ENCODE measurements around the gene MED13L. TPM values are rescaled to one million over a fixed set of nuclear protein-coding genes. Genes with fewer than 3 reads are reported as not detected.

MED13L gene
- total and polyA plus RNA-seq, 2 of the 8 experiments (the other 6 are each of a cell fraction or from before 2014, with no cell fraction given): 15.9 to 51.7 TPM

DNA sequence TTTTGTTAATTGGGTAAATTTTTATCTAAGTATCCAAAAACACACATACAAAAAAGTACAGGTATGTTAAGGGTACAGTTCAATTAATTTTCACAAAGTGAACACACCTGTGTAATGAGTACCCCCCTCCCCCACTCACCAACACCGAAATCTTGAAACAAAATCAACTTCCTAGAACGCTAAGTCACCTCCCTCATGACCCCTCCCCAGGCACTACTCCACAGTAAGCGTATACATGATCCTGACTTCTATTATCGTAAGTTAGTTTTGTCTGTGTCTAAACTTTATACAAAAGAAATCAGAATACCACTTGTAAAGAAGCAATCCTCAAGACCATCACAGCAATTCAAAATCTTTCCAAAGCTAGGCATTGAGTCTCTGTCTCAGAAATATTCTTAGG is 100.5 kb downstream of the MED13L start:
- peaks cover 0 to 94% of the 10 kb centered on the region in 2 experiments; a peak in 3 of 4 replicates for H3K79me2 ChIP-seq (ENCODE audit: control insufficient read depth in 1 of 2, insufficient read depth in 2 of 2, low read length in 2 of 2)
- H2BK5ac ChIP-seq (ENCODE audit: low read depth, low read length): no peak overlapping the region
- no peak overlapping the region for H3K27ac ChIP-seq (ENCODE audit: low read depth, low read length)
- H3K36me3 ChIP-seq (ENCODE audit: control insufficient read depth in 2 of 4, insufficient read depth in 4 of 4, low read length in 3 of 4): no peaks in the 10 kb centered on the region
- peaks cover 0 to 1% (median 0%) of the 10 kb centered on the region in 4 experiments; a peak in 1 of 7 replicates for H3K27me3 ChIP-seq (replicated peaks in 1 of 4; ENCODE audit: control insufficient read depth in 3 of 4, extremely low read depth in 1 of 4, insufficient read depth in 3 of 4, low read length in 3 of 4)
- ChIA-PET POLR2A (ENCODE audit: partially characterized antibody) (no interaction called here), CTCF (ENCODE audit: partially characterized antibody) (interaction anchor here (0.8 to 1.2 kb wide), 2 partner anchors 16 to 362 kb away, joined by 3 read pairs; no protein-coding TSS in a partner anchor)
- no peak overlapping the region for H3K56ac ChIP-seq (replicated peaks; ENCODE audit: insufficient read length, low read depth, low read length)
- no peak overlapping the region for H2BK15ac ChIP-seq (ENCODE audit: low read length)
- H3K4me3 ChIP-seq (ENCODE audit: extremely low read depth in 1 of 4, insufficient read depth in 2 of 4, low read depth in 3 of 4, low read length in 4 of 4): no peak overlapping the region
- no peak for FAIRE-seq
- H4K5ac ChIP-seq (ENCODE audit: insufficient read length, low read depth, low read length): no peak overlapping the region
- H3K9me3 ChIP-seq (ENCODE audit: insufficient read depth in 2 of 2, low read depth in 1 of 2, low read length in 1 of 2): no peaks in the 10 kb centered on the region
- no peak overlapping the region for H2BK120ac ChIP-seq (replicated peaks; ENCODE audit: low read depth, low read length)
- H4K8ac ChIP-seq (ENCODE audit: extremely low read depth, insufficient read depth, low read length): no peak overlapping the region
- peaks cover 0 to 8% of the 10 kb centered on the region in 2 experiments for H4K20me1 ChIP-seq (replicated peaks in 1 of 2; ENCODE audit: control insufficient read depth in 1 of 2, insufficient read depth in 2 of 2, low read length in 2 of 2)
- H3K4me1 ChIP-seq (replicated peaks in 1 of 4; ENCODE audit: control insufficient read depth in 3 of 4, insufficient read depth in 4 of 4, low read length in 3 of 4): peaks cover 0 to 6% (median 3%) of the 10 kb centered on the region in 4 experiments; a peak in 4 of 7 replicates
- H3K9ac ChIP-seq (replicated peaks in 1 of 4; ENCODE audit: extremely low read depth in 1 of 4, low read depth in 3 of 4, low read length in 3 of 4): no peak overlapping the region; a peak in 1 of 7 replicates
- H3K14ac ChIP-seq (ENCODE audit: insufficient read length): no peak overlapping the region
- DNase-seq (ENCODE audit: low read depth in 1 of 2, low spot score in 2 of 2): no peak
- no peak overlapping the region for H2AK5ac ChIP-seq (ENCODE audit: low read depth, low read length)
- no peak overlapping the region for H2BK12ac ChIP-seq (ENCODE audit: low read depth, low read length)
- H4K91ac ChIP-seq (replicated peaks; ENCODE audit: insufficient read length, low read length): no peak overlapping the region
- H3K4me2 ChIP-seq (ENCODE audit: insufficient read depth in 1 of 2, low read depth in 2 of 2, low read length in 2 of 2): no peak overlapping the region
- WGBS, 2 experiments (ENCODE audit: extremely low coverage in 1 of 2, insufficient coverage in 1 of 2, insufficient read length in 1 of 2, insufficient replicate concordance in 2 of 2, low coverage in 1 of 2, low lambda C conversion rate in 2 of 2, missing lambda C conversion rate in 1 of 2): 83% methylated on average over 4 of the region's 4 CpGs; no CpG with 5 or more reads in 1 of the 2 experiments
- H3K4ac ChIP-seq (replicated peaks; ENCODE audit: insufficient read length, low read depth, low read length): no peak overlapping the region
- H3K23me2 ChIP-seq (ENCODE audit: low read depth, low read length): no peaks in the 10 kb centered on the region
- H3K18ac ChIP-seq (ENCODE audit: extremely low read depth, low read length): no peak overlapping the region
- H2AFZ ChIP-seq (ENCODE audit: low read length): no peak overlapping the region
- H3K79me1 ChIP-seq (ENCODE audit: low read depth, low read length): peaks cover 2% of the 10 kb centered on the region; the same call in 1 of the 2 replicates
- H2BK20ac ChIP-seq (ENCODE audit: low read length): no peak overlapping the region
- no peak overlapping the region for H3K23ac ChIP-seq (ENCODE audit: insufficient read length)
- TF ChIP-seq, protein P1, sequence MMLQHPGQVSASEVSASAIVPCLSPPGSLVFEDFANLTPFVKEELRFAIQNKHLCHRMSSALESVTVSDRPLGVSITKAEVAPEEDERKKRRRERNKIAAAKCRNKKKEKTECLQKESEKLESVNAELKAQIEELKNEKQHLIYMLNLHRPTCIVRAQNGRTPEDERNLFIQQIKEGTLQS (IDR thresholded peaks at IDR 0.05; ENCODE audit: insufficient read depth, low read depth, low read length): no peak
- no peak for TF ChIP-seq FOSL1 (IDR thresholded peaks at IDR 0.05; ENCODE audit: insufficient read depth, low read depth, low read length)
- no peak for TF ChIP-seq POLR2A (IDR thresholded peaks at IDR 0.05; ENCODE audit: control extremely low read depth in 1 of 2, low read depth in 2 of 2, low read length in 2 of 2)
- no peak for TF ChIP-seq ASH2L (IDR thresholded peaks at IDR 0.05; ENCODE audit: low read length)
- TF ChIP-seq BCL11A (IDR thresholded peaks at IDR 0.05; ENCODE audit: low read depth in 2 of 2, low read length in 2 of 2): no peak
- no peak for TF ChIP-seq RBBP5 (IDR thresholded peaks at IDR 0.05; ENCODE audit: borderline replicate concordance, low read depth, low read length)
- no peak for TF ChIP-seq TCF12 (IDR thresholded peaks at IDR 0.05; ENCODE audit: low read depth, low read length)
- TF ChIP-seq TAF1 (IDR thresholded peaks at IDR 0.05; ENCODE audit: low read depth, low read length): no peak
- no peak for TF ChIP-seq SUZ12 (IDR thresholded peaks at IDR 0.05; ENCODE audit: low read length)
- TF ChIP-seq SP2 (IDR thresholded peaks at IDR 0.05; ENCODE audit: low read length): no peak
- TF ChIP-seq, protein P2, sequence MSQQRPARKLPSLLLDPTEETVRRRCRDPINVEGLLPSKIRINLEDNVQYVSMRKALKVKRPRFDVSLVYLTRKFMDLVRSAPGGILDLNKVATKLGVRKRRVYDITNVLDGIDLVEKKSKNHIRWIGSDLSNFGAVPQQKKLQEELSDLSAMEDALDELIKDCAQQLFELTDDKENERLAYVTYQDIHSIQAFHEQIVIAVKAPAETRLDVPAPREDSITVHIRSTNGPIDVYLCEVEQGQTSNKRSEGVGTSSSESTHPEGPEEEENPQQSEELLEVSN (IDR thresholded peaks at IDR 0.05): no peak
- no peak for TF ChIP-seq CHD1 (IDR thresholded peaks at IDR 0.05; ENCODE audit: low read depth, low read length)
- TF ChIP-seq TAF7 (optimal IDR thresholded peaks at IDR 0.05; ENCODE audit: borderline replicate concordance, low read depth, low read length): no peak
- TF ChIP-seq, protein P3, sequence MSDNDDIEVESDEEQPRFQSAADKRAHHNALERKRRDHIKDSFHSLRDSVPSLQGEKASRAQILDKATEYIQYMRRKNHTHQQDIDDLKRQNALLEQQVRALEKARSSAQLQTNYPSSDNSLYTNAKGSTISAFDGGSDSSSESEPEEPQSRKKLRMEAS (IDR thresholded peaks at IDR 0.05): no peak
